NCI-H2107 (cell line): ENCODE measurements around the gene HARS2.
A peak's percentile ranks its signal among the peaks of the same experiment; 100 is the strongest.
"Not testable (repeated sequence)": the region's sequence is repeated elsewhere in the genome, so short reads cannot be mapped to it uniquely, and the experiment has no call there.

Experiments used
- DNase-seq: peaks from one replicate; lab custom pipeline; 2025; lab: John Stamatoyannopoulos, UW

Gene HARS2

GRCh38 chr5:140700177-140701144, 9.2 kb downstream of the HARS2 start, which contains the start of gene ZMAT2:
ZMAT2 (plus strand) TSS chr5:140700447; CDS start chr5:140700461, 14 bp downstream.
- peak; percentile 79 for DNase-seq

- no peak for DNase-seq
Measured at GRCh38 chr5:140707812-140708211, 16.6 kb downstream of the HARS2 start.

- DNase-seq: not testable (repeated sequence)
Measured at GRCh38 chr5:140708787-140709186, 17.5 kb downstream of the HARS2 start.

- peak; percentile 69 for DNase-seq
Measured at GRCh38 chr5:140710899-140711552, 19.8 kb downstream of the HARS2 start.

GRCh38 chr5:140711794-140712193, 20.5 kb downstream of the HARS2 start:
- no peak for DNase-seq

GRCh38 chr5:140713562-140714094, 22.4 kb downstream of the HARS2 start:
- no peak for DNase-seq

- not testable (repeated sequence) for DNase-seq
Measured at GRCh38 chr5:140716238-140716637, 25.0 kb downstream of the HARS2 start.

GRCh38 chr5:140718266-140718592, 27.0 kb downstream of the HARS2 start:
- no peak for DNase-seq

- DNase-seq: not testable (repeated sequence)
Measured at GRCh38 chr5:140720738-140721137, 29.5 kb downstream of the HARS2 start.

- DNase-seq: not testable (repeated sequence)
Measured at GRCh38 chr5:140721395-140721794, 30.1 kb downstream of the HARS2 start.

- DNase-seq: no peak
Measured at GRCh38 chr5:140725799-140726471, 34.7 kb downstream of the HARS2 start.

GRCh38 chr5:140733098-140733497, 41.8 kb downstream of the HARS2 start:
- DNase-seq: no peak

- DNase-seq: no peak
Measured at GRCh38 chr5:140734354-140734753, 43.1 kb downstream of the HARS2 start.

GRCh38 chr5:140737486-140737885, 46.2 kb downstream of the HARS2 start:
- no peak for DNase-seq

GRCh38 chr5:140741967-140742366, 50.7 kb downstream of the HARS2 start:
- no peak for DNase-seq
